ENCODE measurements around the gene PSMC3IP.

DNA sequence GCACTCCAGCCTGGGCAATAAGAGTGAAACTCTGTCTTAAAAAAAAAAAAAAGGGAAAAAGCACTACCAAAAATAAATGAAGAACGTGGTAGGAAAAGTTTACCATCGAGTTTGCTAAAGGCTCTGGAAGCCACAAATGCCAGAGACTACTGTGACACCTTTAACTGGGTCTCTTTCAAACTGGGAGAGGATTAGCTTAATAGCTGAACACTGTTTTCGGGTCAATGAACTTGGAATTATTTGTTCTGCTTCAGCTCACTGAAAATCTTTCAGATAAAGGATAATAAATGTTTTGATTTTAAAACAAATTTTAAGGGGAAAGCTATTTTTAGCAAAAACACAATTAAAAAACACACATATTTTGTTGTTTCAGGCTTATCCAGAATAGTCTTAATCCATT, 30.2 kb upstream of the PSMC3IP start:
- TF ChIP-seq, protein P1, sequence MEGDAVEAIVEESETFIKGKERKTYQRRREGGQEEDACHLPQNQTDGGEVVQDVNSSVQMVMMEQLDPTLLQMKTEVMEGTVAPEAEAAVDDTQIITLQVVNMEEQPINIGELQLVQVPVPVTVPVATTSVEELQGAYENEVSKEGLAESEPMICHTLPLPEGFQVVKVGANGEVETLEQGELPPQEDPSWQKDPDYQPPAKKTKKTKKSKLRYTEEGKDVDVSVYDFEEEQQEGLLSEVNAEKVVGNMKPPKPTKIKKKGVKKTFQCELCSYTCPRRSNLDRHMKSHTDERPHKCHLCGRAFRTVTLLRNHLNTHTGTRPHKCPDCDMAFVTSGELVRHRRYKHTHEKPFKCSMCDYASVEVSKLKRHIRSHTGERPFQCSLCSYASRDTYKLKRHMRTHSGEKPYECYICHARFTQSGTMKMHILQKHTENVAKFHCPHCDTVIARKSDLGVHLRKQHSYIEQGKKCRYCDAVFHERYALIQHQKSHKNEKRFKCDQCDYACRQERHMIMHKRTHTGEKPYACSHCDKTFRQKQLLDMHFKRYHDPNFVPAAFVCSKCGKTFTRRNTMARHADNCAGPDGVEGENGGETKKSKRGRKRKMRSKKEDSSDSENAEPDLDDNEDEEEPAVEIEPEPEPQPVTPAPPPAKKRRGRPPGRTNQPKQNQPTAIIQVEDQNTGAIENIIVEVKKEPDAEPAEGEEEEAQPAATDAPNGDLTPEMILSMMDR (optimal IDR thresholded peaks at IDR 0.05 in 1 of 3, IDR thresholded peaks at IDR 0.05 in 1 of 3, conservative IDR thresholded peaks at IDR 0.05 in 1 of 3; ENCODE audit: extremely low read depth in 1 of 3, insufficient read depth in 2 of 3, low read length in 3 of 3) = no peak
- no peak for TF ChIP-seq EZH2 (IDR thresholded peaks at IDR 0.05; ENCODE audit: low read length)
